Aorta (tissue), 5 donors: ENCODE measurements around the gene GOLGA6L7. TPM values are rescaled to one million over a fixed set of nuclear protein-coding genes. Genes with fewer than 3 reads are reported as not detected.
"Not testable (repeated sequence)": the region's sequence is repeated elsewhere in the genome, so short reads cannot be mapped to it uniquely, and the experiment has no call there.

Experiments
- ATAC-seq: fragments of 200-7000 bp; cut with Tn5 transposase; one replicate; pipeline ENCODE4 v1.9.1; 2022; ENCODE audit warnings: moderate library complexity; ENCODE audit not compliant: low FRiP score
- DNase-seq, 2 donors: peaks; one replicate each; pipeline ENCODE4 v3.0.0-alpha.2; 2020
- H3K27ac ChIP-seq, 2 donors: one replicate each; pipeline ENCODE4 v1.5.1; 2013; ENCODE audit warnings: low read length in 2 of 2, mild to moderate bottlenecking in 2 of 2, moderate library complexity in 2 of 2, control low read depth in 1 of 2, inconsistent platforms in 1 of 2, low read depth in 1 of 2
- H3K27me3 ChIP-seq, 2 donors: one replicate each; pipeline ENCODE4 v1.6.1; 2013; ENCODE audit warnings: control low read depth in 1 of 2, low read length in 1 of 2, mild to moderate bottlenecking in 1 of 2, moderate library complexity in 1 of 2; ENCODE audit not compliant: insufficient read depth in 2 of 2, control insufficient read depth in 1 of 2
- H3K36me3 ChIP-seq, 2 donors: one replicate each; pipeline ENCODE4 v1.6.1; 2013; ENCODE audit warnings: control low read depth in 1 of 2, low read length in 1 of 2, mild to moderate bottlenecking in 1 of 2; ENCODE audit not compliant: insufficient read depth in 2 of 2, control insufficient read depth in 1 of 2
- H3K4me1 ChIP-seq, 2 donors: one replicate each; pipeline ENCODE4 v1.6.1; 2013; ENCODE audit warnings: low read length in 2 of 2, control low read depth in 1 of 2, mild to moderate bottlenecking in 1 of 2, moderate library complexity in 1 of 2; ENCODE audit not compliant: insufficient read depth in 2 of 2, control insufficient read depth in 1 of 2
- H3K4me3 ChIP-seq, 2 donors: one replicate each; pipeline ENCODE4 v1.5.1; 2013; ENCODE audit warnings: low read length in 2 of 2, control low read depth in 1 of 2, mild to moderate bottlenecking in 1 of 2
- H3K9me3 ChIP-seq: one replicate; pipeline ENCODE4 v1.6.1; 2013; ENCODE audit warnings: mild to moderate bottlenecking, low read length; ENCODE audit not compliant: control insufficient read depth
- WGBS, 2 donors: extraction: QIAGEN DNeasy Blood & Tissue Kit; methylation state at CpG; one replicate each; pipeline ENCODE4 v1.1.7; 2013; 5-methylcytosine and 5-hydroxymethylcytosine counted together
- intact Hi-C, 2 donors: fragments of 100-400 bp; cut with DNase I; formaldehyde crosslinking; loops; one replicate each; pipeline versions ENCODE4 v1.14.2 to v1.15.0; 2022
- polyA plus RNA-seq, 2 donors: library from polyadenylated mRNA; stranded (reverse); fragments of 200-250 nt; gene quantifications; one replicate each; pipeline ENCODE4 v1.2.3, GENCODE V29; 2013
- total RNA-seq, 2 donors: library from RNA; stranded (reverse); fragmentation: NEBNext Ultra II Directional; extraction: Animal tissue kit (Norgen Biotek cat#: 25700); gene quantifications; one replicate each; pipeline ENCODE4 v1.2.1, GENCODE V29; 2021
- donor health status: healthy with polysubstance abuse.
- donor health status: Bipolar disorder and iron deficiency.
- donor health status: DM: no; HTN: no; CAD: no.
- donor health status: DM: no; HTN: no; CAD: no.
- donor health status: DM: yes; HTN: yes; CAD: no.

The GOLGA6L7 gene
- total and polyA plus RNA-seq, 4 donors, result not detected

DNA sequence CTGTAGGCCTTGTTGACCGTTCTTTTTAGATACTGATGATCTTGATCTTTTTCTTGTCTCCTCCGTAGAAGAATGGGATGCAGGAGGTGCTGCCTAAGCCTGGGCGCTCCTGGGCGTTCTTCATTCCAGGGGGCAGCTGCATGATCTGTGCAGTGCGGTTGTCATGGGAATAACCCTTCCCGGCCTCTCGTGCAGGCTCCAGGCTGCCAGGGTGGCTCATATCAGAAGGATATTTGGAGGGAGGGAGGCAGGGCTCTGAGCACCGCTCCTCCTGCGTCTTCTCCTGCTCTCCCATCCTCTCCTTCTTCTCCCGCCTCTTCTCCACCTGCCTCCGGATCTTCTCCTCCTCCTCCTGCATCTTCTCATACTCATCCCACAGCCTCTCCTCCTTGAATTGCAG, 6.2 kb downstream of the GOLGA6L7 start:
- H3K4me1 ChIP-seq, ATAC-seq, DNase-seq, H3K27me3 ChIP-seq, H3K4me3 ChIP-seq, H3K9me3 ChIP-seq, H3K27ac ChIP-seq, H3K36me3 ChIP-seq, intact Hi-C loops: not testable (repeated sequence)
- WGBS, 2 donors, result 89 to 90% methylated on average over 11 of the region's 11 CpGs

DNA sequence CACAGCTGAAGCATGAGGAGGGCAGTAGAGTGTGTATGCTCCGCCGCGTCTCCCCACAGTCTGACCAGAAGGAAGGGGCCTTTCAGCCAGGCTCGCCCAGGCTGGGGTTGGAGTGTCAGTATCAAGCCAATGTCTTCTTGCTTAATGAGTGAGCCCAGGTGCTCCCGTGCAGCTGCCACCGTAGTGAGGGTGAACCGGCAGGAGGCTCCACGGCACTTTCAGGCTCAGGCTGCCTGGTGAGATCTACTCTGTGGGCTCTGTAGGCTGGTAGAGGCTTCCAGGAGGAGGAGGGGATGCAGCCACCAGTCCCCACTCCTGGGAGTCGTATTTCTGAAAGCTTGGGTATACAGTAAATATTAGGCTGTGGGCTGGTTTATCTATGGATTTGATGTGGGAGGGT, 8.2 kb downstream of the GOLGA6L7 start:
- intact Hi-C loops, H3K4me1 ChIP-seq, H3K4me3 ChIP-seq, H3K36me3 ChIP-seq, H3K27ac ChIP-seq, H3K9me3 ChIP-seq, ATAC-seq, H3K27me3 ChIP-seq, DNase-seq: not testable (repeated sequence)
- 78 to 88% methylated on average over 4 to 8 of the region's 9 CpGs for WGBS, 2 donors

- intact Hi-C loops, H3K27me3 ChIP-seq, H3K4me3 ChIP-seq, DNase-seq, ATAC-seq, H3K36me3 ChIP-seq, H3K27ac ChIP-seq, H3K4me1 ChIP-seq, H3K9me3 ChIP-seq: not testable (repeated sequence)
- WGBS, 2 donors, result 94 to 95% methylated on average over 9 to 10 of the region's 10 CpGs
Observed at GRCh38 chr15:28834957-28835585, 13.4 kb downstream of the GOLGA6L7 start.

- ATAC-seq (peak; percentile 78), DNase-seq (peak; percentile 82 to 90)
- WGBS, 2 donors, result 1 to 3% methylated on average over 44 to 56 of the region's 56 CpGs
- H3K27me3 ChIP-seq, H3K9me3 ChIP-seq, H3K27ac ChIP-seq, intact Hi-C loops, H3K4me1 ChIP-seq, H3K36me3 ChIP-seq: not testable (repeated sequence)
- peak overlapping the region in 1 of 2 donors; percentile 34 for H3K4me3 ChIP-seq
Observed at GRCh38 chr15:28831897-28832587, 16.4 kb downstream of the GOLGA6L7 start.

GRCh38 chr15:28821420-28821819, 27.0 kb downstream of the GOLGA6L7 start:
- H3K9me3 ChIP-seq, H3K36me3 ChIP-seq, H3K4me3 ChIP-seq, intact Hi-C loops, DNase-seq, H3K4me1 ChIP-seq, H3K27ac ChIP-seq, H3K27me3 ChIP-seq, ATAC-seq: not testable (repeated sequence)
- 70 to 78% methylated on average over 2 of the region's 2 CpGs for WGBS, 2 donors

- H3K27me3 ChIP-seq, H3K4me1 ChIP-seq, H3K27ac ChIP-seq, DNase-seq, intact Hi-C loops, H3K36me3 ChIP-seq, H3K9me3 ChIP-seq, ATAC-seq, H3K4me3 ChIP-seq: not testable (repeated sequence)
- 100% methylated on average over 1 of the region's 3 CpGs; no CpG with 5 or more reads in 1 of the 2 donors for WGBS, 2 donors
Observed at GRCh38 chr15:28819930-28820295, 28.5 kb downstream of the GOLGA6L7 start.

DNA sequence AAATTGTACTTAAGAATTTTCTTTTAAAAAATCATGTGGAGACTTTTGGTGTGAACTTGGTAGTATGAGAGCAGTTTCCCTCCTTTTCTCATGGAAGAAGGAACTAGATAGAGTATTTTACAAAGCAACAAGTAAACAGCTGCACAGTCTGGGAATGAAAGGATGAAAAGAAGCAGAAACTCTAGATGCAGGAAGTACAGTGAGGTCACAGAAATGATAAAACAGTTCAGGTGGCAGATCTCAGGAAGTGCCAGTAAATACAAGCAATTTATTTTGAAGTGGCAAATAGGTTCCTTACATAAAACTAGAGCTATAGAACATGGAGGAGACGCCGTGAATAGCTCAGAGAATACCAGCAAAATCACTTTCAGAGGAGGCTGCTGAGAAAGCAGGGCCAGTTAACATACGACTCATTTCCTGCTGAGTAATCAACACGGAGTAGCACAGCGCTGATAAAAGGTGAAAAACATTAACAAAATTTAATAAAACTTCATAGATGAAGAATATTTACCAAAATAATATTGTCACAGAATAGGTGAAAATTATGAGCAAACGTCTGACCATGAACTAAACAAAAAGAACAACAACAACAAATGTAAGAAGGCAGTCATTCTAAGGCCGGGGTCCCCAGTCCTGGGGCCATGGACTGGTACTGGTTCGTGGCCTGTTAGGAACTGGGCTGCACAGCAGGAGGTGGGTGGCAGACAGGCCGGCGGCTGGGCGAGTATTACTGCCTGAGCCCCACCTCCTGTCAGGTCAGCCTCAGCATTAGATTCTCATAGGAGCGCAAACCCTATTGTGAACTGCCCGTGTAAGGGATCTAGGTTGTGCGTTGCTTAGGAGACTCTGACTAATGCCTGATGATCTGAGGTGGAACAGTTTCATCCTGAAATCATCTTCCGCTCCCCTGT, 29.2 kb downstream of the GOLGA6L7 start:
- H3K4me3 ChIP-seq, DNase-seq, H3K4me1 ChIP-seq, H3K27me3 ChIP-seq, H3K27ac ChIP-seq, H3K36me3 ChIP-seq, H3K9me3 ChIP-seq, ATAC-seq, intact Hi-C loops: not testable (repeated sequence)
- 68 to 70% methylated on average over 10 of the region's 15 CpGs for WGBS, 2 donors

- H3K27ac ChIP-seq, DNase-seq, intact Hi-C loops, H3K4me3 ChIP-seq, H3K9me3 ChIP-seq, H3K36me3 ChIP-seq, ATAC-seq, H3K4me1 ChIP-seq, H3K27me3 ChIP-seq: not testable (repeated sequence)
- 85 to 96% methylated on average over 2 of the region's 3 CpGs for WGBS, 2 donors
Observed at GRCh38 chr15:28818168-28818567, 30.3 kb downstream of the GOLGA6L7 start.
